Left lung (tissue), 10 donors: ENCODE measurements around the gene DCAF11. TPM values are rescaled to one million over a fixed set of nuclear protein-coding genes. Genes with fewer than 3 reads are reported as not detected.

Experiments
- ATAC-seq: fragments of 200-7000 bp; cut with Tn5 transposase; one replicate; pipeline ENCODE4 v1.9.1; 2020; ENCODE audit warnings: moderate library complexity
- DNase-seq, 4 donors: peaks; one replicate each; pipeline ENCODE4 v3.0.0-alpha.2; 2013 to 2020
- H3K27ac ChIP-seq, 2 donors: fragments of 200-600 bp; sonication (generic) in 1 of 2; one replicate each; pipeline versions ENCODE4 v1.5.0 to v1.8.0; 2020 to 2021
- H3K27me3 ChIP-seq, 2 donors: fragments of 200-600 bp; sonication (generic) in 1 of 2; one replicate each; pipeline versions ENCODE4 v1.5.0 to v1.8.0; 2020 to 2021
- H3K36me3 ChIP-seq, 2 donors: fragments of 200-600 bp; sonication (generic) in 1 of 2; one replicate each; pipeline versions ENCODE4 v1.5.0 to v1.8.0; 2020 to 2021
- H3K4me1 ChIP-seq, 2 donors: fragments of 200-600 bp; one replicate each; pipeline ENCODE4 v1.8.0; 2021
- H3K4me3 ChIP-seq, 2 donors: fragments of 200-600 bp; sonication (generic) in 1 of 2; one replicate each; pipeline versions ENCODE4 v1.5.0 to v1.8.0; 2020 to 2021; ENCODE audit warnings: mild to moderate bottlenecking in 1 of 2
- H3K9me3 ChIP-seq, 2 donors: fragments of 200-600 bp; sonication (generic) in 1 of 2; one replicate each; pipeline versions ENCODE4 v1.5.0 to v1.8.0; 2020 to 2021
- CTCF ChIP-seq, 2 donors: fragments of 200-600 bp; sonication (generic) in 1 of 2; IDR thresholded peaks; one replicate each; pipeline versions ENCODE4 v1.5.0 to v1.8.0; 2021; ENCODE audit warnings: antibody characterized with exemption in 2 of 2
- intact Hi-C, 2 donors: fragments of 100-400 bp; cut with DNase I; formaldehyde crosslinking; loops; one replicate each; pipeline versions ENCODE4 v1.11.2 to v1.14.2; 2022
- polyA plus RNA-seq, 6 donors: library from polyadenylated mRNA; unstranded; fragments of 120-200 nt; gene quantifications; one replicate each; pipeline ENCODE4 v1.2.1, GENCODE V29; 2013; ENCODE audit not compliant: insufficient read length in 6 of 6
- total RNA-seq, 2 donors: library from RNA; stranded (reverse); fragmentation: NEBNext Ultra II Directional; extraction: Animal tissue kit (Norgen Biotek cat#: 25700); gene quantifications; one replicate each; pipeline ENCODE4 v1.2.1, GENCODE V29; 2021
- donor health status: DM: no; HTN: yes; CAD: no.
- donor health status: DM: no; HTN: no; CAD: no.

DCAF11 gene
- total and polyA plus RNA-seq, 8 donors: 56.4 to 76.3 (median 65.1) TPM

- peaks cover 0 to 71% of the 10 kb centered on the region in 2 donors for H3K36me3 ChIP-seq
- DNase-seq (no peak), ATAC-seq (no peak)
- no peaks in the 10 kb centered on the region for H3K27me3 ChIP-seq
- no peaks in the 10 kb centered on the region for H3K9me3 ChIP-seq
- H3K4me1 ChIP-seq: peaks cover 0 to under 1% of the 10 kb centered on the region in 2 donors
- intact Hi-C loops: no loop called here
- no peak for TF ChIP-seq CTCF (IDR thresholded peaks at IDR 0.05)
- H3K4me3 ChIP-seq: no peak overlapping the region
- no peak overlapping the region for H3K27ac ChIP-seq
These were observed 7.8 kb downstream of the DCAF11 start for GRCh38 chr14:24122416-24122815.

- no peak overlapping the region for H3K27ac ChIP-seq
- TF ChIP-seq CTCF (IDR thresholded peaks at IDR 0.05): no peak
- no peaks in the 10 kb centered on the region for H3K4me1 ChIP-seq
- peaks cover 0 to 66% of the 10 kb centered on the region in 2 donors for H3K36me3 ChIP-seq
- H3K27me3 ChIP-seq: no peaks in the 10 kb centered on the region
- ATAC-seq (no peak), DNase-seq (peak in 1 of 4 donors; percentile 48)
- no peak overlapping the region for H3K4me3 ChIP-seq
- no peaks in the 10 kb centered on the region for H3K9me3 ChIP-seq
- intact Hi-C loops: no loop called here
These were observed 8.3 kb downstream of the DCAF11 start for GRCh38 chr14:24122898-24123297.

- intact Hi-C loops: no loop called here
- Histone ChIP-seq H3K9me3 (no peaks in the 10 kb centered on the region), H3K36me3 (peaks cover 0 to 58% of the 10 kb centered on the region in 2 donors), H3K4me1 (no peaks in the 10 kb centered on the region), H3K4me3 (no peak overlapping the region), H3K27ac (peak overlapping the region in 1 of 2 donors; percentile 13), H3K27me3 (no peaks in the 10 kb centered on the region)
- no peak for TF ChIP-seq CTCF (IDR thresholded peaks at IDR 0.05)
- ATAC-seq (no peak), DNase-seq (peak in 1 of 4 donors; percentile 39)
These were observed 9.1 kb downstream of the DCAF11 start for GRCh38 chr14:24123424-24124417.

GRCh38 chr14:24126939-24127338 lies 12.4 kb downstream of the DCAF11 start:
- DNase-seq: no peak
- Histone ChIP-seq H3K4me3 (no peak overlapping the region), H3K36me3 (peaks cover 0 to 26% of the 10 kb centered on the region in 2 donors), H3K4me1 (no peaks in the 10 kb centered on the region), H3K9me3 (no peaks in the 10 kb centered on the region), H3K27ac (peak overlapping the region in 1 of 2 donors; percentile 18), H3K27me3 (no peaks in the 10 kb centered on the region)
- ATAC-seq: no peak
- TF ChIP-seq CTCF (IDR thresholded peaks at IDR 0.05): no peak
- intact Hi-C loops: no loop called here

- Histone ChIP-seq H3K27ac (no peak overlapping the region), H3K9me3 (no peaks in the 10 kb centered on the region), H3K4me3 (no peak overlapping the region), H3K4me1 (no peaks in the 10 kb centered on the region), H3K27me3 (no peaks in the 10 kb centered on the region), H3K36me3 (peaks cover 0 to 18% of the 10 kb centered on the region in 2 donors)
- intact Hi-C loops: no loop called here
- no peak for TF ChIP-seq CTCF (IDR thresholded peaks at IDR 0.05)
- ATAC-seq (no peak), DNase-seq (no peak)
These were observed 13.1 kb downstream of the DCAF11 start for GRCh38 chr14:24127673-24128072.
